Tibial artery (tissue), 4 donors: ENCODE data around the gene CDIP1.

Source experiments
- DNase-seq, 2 donors: peaks; one replicate each; pipeline ENCODE4 v3.0.0-alpha.2; 2019
- H3K27ac ChIP-seq, 2 donors: fragments of 200-600 bp; sonication (generic) in 1 of 2; 1 replicate in 1 of 2; 2 replicates in 1 of 2; pipeline ENCODE4 v1.5.1; 2018 to 2019; ENCODE audit warnings: mild to moderate bottlenecking in 1 of 2
- H3K27me3 ChIP-seq, 2 donors: fragments of 200-600 bp; sonication (generic) in 1 of 2; one replicate each; pipeline versions ENCODE4 v1.5.1 to v1.6.0; 2016 to 2019
- H3K36me3 ChIP-seq, 3 donors: fragments of 200-600 bp; sonication (generic) in 2 of 3; one replicate each; pipeline ENCODE4 v1.5.1; 2016 to 2019; ENCODE audit warnings: mild to moderate bottlenecking in 2 of 3
- H3K4me1 ChIP-seq, 4 donors: fragments of 200-600 bp; sonication (generic) in 2 of 4; 1 replicate in 3 of 4; 2 replicates in 1 of 4; pipeline ENCODE4 v1.5.1; 2016 to 2019
- H3K4me3 ChIP-seq, 2 donors: fragments of 200-600 bp; sonication (generic) in 1 of 2; 1 replicate in 1 of 2; 2 replicates in 1 of 2; pipeline ENCODE4 v1.5.1; 2018 to 2019; ENCODE audit warnings: mild to moderate bottlenecking in 2 of 2
- H3K9me3 ChIP-seq, 3 donors: fragments of 200-600 bp; sonication (generic) in 1 of 3; one replicate each; pipeline ENCODE4 v1.5.1; 2016 to 2019
- CTCF ChIP-seq, 2 experiments: fragments of 200-600 bp in 1 of 2; fragments of 450-650 bp in 1 of 2; IDR thresholded peaks; one replicate each; pipeline ENCODE4 v1.5.1; 2017 to 2019; ENCODE audit warnings: antibody characterized with exemption in 2 of 2, mild to moderate bottlenecking in 1 of 2, moderate library complexity in 1 of 2
- intact Hi-C: fragments of 100-400 bp; cut with DNase I; formaldehyde crosslinking; loops from one replicate; pipeline ENCODE4 v1.15.0; 2023; ENCODE audit warnings: low total_unique reads

Gene CDIP1

GRCh38 chr16:4538350-4539235, at the start of gene CDIP1:
TSS of gene CDIP1 (minus strand) at chr16:4538773. CDS start at chr16:4514130, 24,643 bp downstream.
- Histone ChIP-seq H3K36me3 (no peaks in the 10 kb centered on the region), H3K27ac (peak within 1 kb of the TSS; percentile 79 to 85), H3K27me3 (no peaks in the 10 kb centered on the region), H3K4me1 (peaks cover 0 to 24% (median 14%) of the 10 kb centered on the region in 4 donors), H3K9me3 (no peaks in the 10 kb centered on the region), H3K4me3 (peak within 1 kb of the TSS; percentile 72 to 83)
- intact Hi-C loops = no loop called here
- peak; percentile 95 to 98 for DNase-seq
- peak in 1 of 2 experiments; percentile 12 for TF ChIP-seq CTCF (IDR thresholded peaks at IDR 0.05)

GRCh38 chr16:4586291-4586690, 47.7 kb upstream of the CDIP1 start:
- Histone ChIP-seq H3K9me3 (no peaks in the 10 kb centered on the region), H3K27me3 (peaks cover 0 to 22% of the 10 kb centered on the region in 2 donors), H3K27ac (no peak overlapping the region), H3K4me3 (no peak overlapping the region), H3K4me1 (no peaks in the 10 kb centered on the region), H3K36me3 (no peaks in the 10 kb centered on the region)
- TF ChIP-seq CTCF (IDR thresholded peaks at IDR 0.05) = no peak
- intact Hi-C loops = no loop called here
- no peak for DNase-seq

GRCh38 chr16:4583906-4584305, 45.3 kb upstream of the CDIP1 start:
- TF ChIP-seq CTCF (IDR thresholded peaks at IDR 0.05) = no peak
- Histone ChIP-seq H3K9me3 (no peaks in the 10 kb centered on the region), H3K27ac (no peak overlapping the region), H3K4me3 (no peak overlapping the region), H3K36me3 (no peaks in the 10 kb centered on the region), H3K4me1 (no peaks in the 10 kb centered on the region), H3K27me3 (peaks cover 0 to 22% of the 10 kb centered on the region in 2 donors)
- intact Hi-C loops = no loop called here
- no peak for DNase-seq

GRCh38 chr16:4580250-4580649, 41.7 kb upstream of the CDIP1 start:
- Histone ChIP-seq H3K27me3 (peaks cover 0 to 11% of the 10 kb centered on the region in 2 donors), H3K4me1 (no peaks in the 10 kb centered on the region), H3K4me3 (no peak overlapping the region), H3K27ac (no peak overlapping the region), H3K36me3 (no peaks in the 10 kb centered on the region), H3K9me3 (no peaks in the 10 kb centered on the region)
- no peak for TF ChIP-seq CTCF (IDR thresholded peaks at IDR 0.05)
- intact Hi-C loops = no loop called here
- no peak for DNase-seq

- DNase-seq = no peak
- intact Hi-C loops = no loop called here
Observed at GRCh38 chr16:4578961-4579530, 40.5 kb upstream of the CDIP1 start.

More at GRCh38 chr16:4578961-4579530, 40.5 kb upstream of the CDIP1 start:
- Histone ChIP-seq H3K4me1 (no peaks in the 10 kb centered on the region), H3K4me3 (no peak overlapping the region), H3K9me3 (no peaks in the 10 kb centered on the region), H3K27me3 (peaks cover 0 to 15% of the 10 kb centered on the region in 2 donors), H3K36me3 (no peaks in the 10 kb centered on the region), H3K27ac (no peak overlapping the region)
- TF ChIP-seq CTCF (IDR thresholded peaks at IDR 0.05) = no peak
